Choroid plexus epithelial cell (primary cell): ENCODE measurements around the gene PARD6G.
"Not testable (repeated sequence)": the region's sequence is repeated elsewhere in the genome, so short reads cannot be mapped to it uniquely, and the experiment has no call there.

ENCODE experiments used
- DNase-seq: peaks from one replicate; pipeline ENCODE4 v3.0.0-alpha.2; 2010; ENCODE audit warnings: low read depth
- H3K4me3 ChIP-seq: 2 replicates; pipeline ENCODE4 v1.5.1; 2011; ENCODE audit warnings: low read depth, mild to moderate bottlenecking, control low read depth, low read length, moderate library complexity
- CTCF ChIP-seq: conservative IDR thresholded peaks from 2 replicates; pipeline ENCODE4 v1.5.1; 2011; ENCODE audit warnings: low read depth, mild to moderate bottlenecking, control low read depth, inconsistent platforms, low read length, moderate library complexity

PARD6G gene

GRCh38 chr18:80247393-80247841 is at the start of gene PARD6G:
Gene PARD6G (minus strand): TSS chr18:80247514. CDS start chr18:80247348, 166 bp downstream.
- peak; percentile 74 for DNase-seq
- TF ChIP-seq CTCF = peak; percentile 35
- peak within 1 kb of the TSS; percentile 64 for H3K4me3 ChIP-seq

- not testable (repeated sequence) for H3K4me3 ChIP-seq, DNase-seq
- TF ChIP-seq CTCF = peak; percentile 55
Measured at GRCh38 chr18:80262241-80263033, 15.1 kb upstream of the PARD6G start.

- DNase-seq = no peak
Measured at GRCh38 chr18:80259610-80260009, 12.3 kb upstream of the PARD6G start.

GRCh38 chr18:80258640-80259039 is 11.3 kb upstream of the PARD6G start:
- H3K4me3 ChIP-seq = no peak overlapping the region
- DNase-seq = no peak
- TF ChIP-seq CTCF = no peak

More at GRCh38 chr18:80259610-80260009, 12.3 kb upstream of the PARD6G start:
- TF ChIP-seq CTCF = no peak
- H3K4me3 ChIP-seq = no peak overlapping the region

GRCh38 chr18:80257579-80258543 is 10.5 kb upstream of the PARD6G start:
- peak; percentile 79 for DNase-seq
- peak; percentile 91 for TF ChIP-seq CTCF
- not testable (repeated sequence) for H3K4me3 ChIP-seq

- TF ChIP-seq CTCF = no peak
- DNase-seq = no peak
- no peak overlapping the region for H3K4me3 ChIP-seq
Measured at GRCh38 chr18:80254971-80255500, 7.7 kb upstream of the PARD6G start.
